HCT116 (cell line): ENCODE results near the gene ZNF462. TPM values are rescaled to one million over a fixed set of nuclear protein-coding genes. Genes with fewer than 3 reads are reported as not detected.

ENCODE experiments used
- ATAC-seq: fragments of 200-7000 bp; cut with Tn5 transposase; 2 replicates; pipeline ENCODE4 v1.9.1; 2020; ENCODE audit warnings: mild to moderate bottlenecking, moderate library complexity
- BruUV-seq: library from RNA; stranded (reverse); fragments of 400-500 nt; replicated peaks from 2 replicates; lab custom pipeline; 2021; lab: Mats Ljungman, UMichigan
- CTCF ChIA-PET: fragments of 300-600 bp; sonication (Branson Sonifier 250); formaldehyde crosslinking; loops from one replicate; lab custom pipeline; 2021; ENCODE audit warnings: antibody characterized with exemption; lab: Charles Lee
- POLR2A ChIA-PET: fragments of 300-600, 350-600 bp; sonication (Branson Sonifier 250); formaldehyde crosslinking; loops from one replicate; lab custom pipeline; 2021; ENCODE audit warnings: antibody characterized with exemption; lab: Charles Lee
- RAD21 ChIA-PET, 2 experiments: fragments of 300-600 bp; sonication (Branson Sonifier 250); formaldehyde crosslinking; loops; one replicate each; lab custom pipeline; 2023; ENCODE audit warnings: low total read pairs in 2 of 2; ENCODE audit not compliant: uncharacterized antibody in 2 of 2, unreplicated experiment in 2 of 2, low non-redundant PET in 1 of 2; lab: Charles Lee
- DNase-seq: peaks from one replicate; pipeline ENCODE4 v3.0.0-alpha.2; 2010; ENCODE audit warnings: low read depth, low spot score
- H2AFZ ChIP-seq: fragments of 200-600 bp; shearing (Covaris generic), sonication (generic); 2 replicates; pipeline ENCODE4 v1.6.1; 2017; ENCODE audit warnings: low read depth, mixed run types, mixed read lengths, antibody characterized with exemption, low read length; ENCODE audit not compliant: poor library complexity, severe bottlenecking
- H3K27ac ChIP-seq: 2 replicates; pipeline ENCODE4 v1.5.1; 2012; ENCODE audit warnings: low read depth, low read length
- H3K27me3 ChIP-seq: fragments of 200-600 bp; sonication (generic); 2 replicates; pipeline ENCODE4 v1.6.1; 2016; ENCODE audit warnings: mixed run types, low read length, mixed read lengths; ENCODE audit not compliant: insufficient read depth
- H3K36me3 ChIP-seq, 2 experiments: fragments of 200-500 bp in 1 of 2; fragments of 200-600 bp in 1 of 2; sonication (Bioruptor generic) in 1 of 2; sonication (generic) in 1 of 2; 2 replicates each; pipeline versions ENCODE4 v1.5.1 to v1.6.1; 2014 to 2016; ENCODE audit warnings: low read length in 2 of 2, inconsistent platforms in 1 of 2, mixed read lengths in 1 of 2, mixed run types in 1 of 2; ENCODE audit not compliant: insufficient read depth in 2 of 2, control insufficient read depth in 1 of 2
- H3K4me1 ChIP-seq, 2 experiments: fragments of 200-600 bp in 1 of 2; sonication (generic) in 1 of 2; 2 replicates each; pipeline versions ENCODE4 v1.5.1 to v1.6.1; 2012 to 2017; ENCODE audit warnings: low read length in 2 of 2, inconsistent platforms in 1 of 2, mild to moderate bottlenecking in 1 of 2, mixed read lengths in 1 of 2, mixed run types in 1 of 2, moderate library complexity in 1 of 2; ENCODE audit not compliant: insufficient read depth in 2 of 2, control insufficient read depth in 1 of 2
- H3K4me2 ChIP-seq: fragments of 200-600 bp; sonication (generic); 2 replicates; pipeline ENCODE4 v1.6.1; 2017; ENCODE audit warnings: mixed run types, low read length, mixed read lengths
- H3K4me3 ChIP-seq, 2 experiments: fragments of 200-600 bp in 1 of 2; sonication (generic) in 1 of 2; replicated peaks in 1 of 2; 2 replicates each; pipeline ENCODE4 v1.5.1; 2011 to 2016; ENCODE audit warnings: low read length in 2 of 2, control low read depth in 1 of 2, low read depth in 1 of 2, mild to moderate bottlenecking in 1 of 2, mixed read lengths in 1 of 2, mixed run types in 1 of 2
- H3K79me2 ChIP-seq: fragments of 200-600 bp; sonication (generic); 2 replicates; pipeline ENCODE4 v1.6.1; 2017; ENCODE audit warnings: mild to moderate bottlenecking, mixed run types, low read length, moderate library complexity, mixed read lengths; ENCODE audit not compliant: insufficient read depth
- H3K9ac ChIP-seq: fragments of 200-600 bp; sonication (generic); 2 replicates; pipeline ENCODE4 v1.6.1; 2016; ENCODE audit warnings: low read length, mixed read lengths
- H3K9me2 ChIP-seq: fragments of 200-600 bp; sonication (generic), shearing (Covaris generic); 2 replicates; pipeline ENCODE4 v1.6.1; 2017; ENCODE audit warnings: mixed run types, mild to moderate bottlenecking, moderate library complexity; ENCODE audit not compliant: insufficient read depth
- H3K9me3 ChIP-seq, 2 experiments: fragments of 200-500 bp in 1 of 2; fragments of 200-600 bp in 1 of 2; sonication (Bioruptor generic) in 1 of 2; sonication (generic) in 1 of 2; 2 replicates each; pipeline ENCODE4 v1.6.1; 2014 to 2017; ENCODE audit warnings: low read length in 2 of 2, mixed read lengths in 2 of 2, inconsistent platforms in 1 of 2, low read depth in 1 of 2, mild to moderate bottlenecking in 1 of 2, mixed run types in 1 of 2, moderate library complexity in 1 of 2; ENCODE audit not compliant: control insufficient read depth in 1 of 2, insufficient read depth in 1 of 2
- H4K20me1 ChIP-seq: fragments of 200-600 bp; sonication (generic), shearing (Covaris generic); 2 replicates; pipeline ENCODE4 v1.6.1; 2017; ENCODE audit warnings: mixed run types, mild to moderate bottlenecking, moderate library complexity; ENCODE audit not compliant: insufficient read depth
- ATF3 ChIP-seq: IDR thresholded peaks from 2 replicates; pipeline ENCODE4 v1.6.1; 2012
- CBX3 ChIP-seq: IDR thresholded peaks from 2 replicates; pipeline ENCODE4 v1.6.1; 2012; ENCODE audit warnings: low read depth
- CEBPB ChIP-seq: IDR thresholded peaks from 2 replicates; pipeline ENCODE4 v1.6.1; 2012; ENCODE audit warnings: low read depth
- EGR1 ChIP-seq: IDR thresholded peaks from 2 replicates; pipeline ENCODE4 v1.6.1; 2012; ENCODE audit warnings: low read depth
- ELF1 ChIP-seq: IDR thresholded peaks from 2 replicates; pipeline ENCODE4 v1.6.1; 2012; ENCODE audit warnings: low read depth, borderline replicate concordance
- EZH2 ChIP-seq: fragments of 200-600 bp; sonication (generic); IDR thresholded peaks from 2 replicates; pipeline ENCODE4 v1.6.1; 2017; ENCODE audit warnings: antibody characterized with exemption, mixed run types
- EZH2phosphoT487 ChIP-seq: fragments of 200-600 bp; IDR thresholded peaks from 2 replicates; pipeline ENCODE4 v1.6.1; 2018; ENCODE audit warnings: antibody characterized with exemption, borderline replicate concordance
- FOSL1 ChIP-seq: IDR thresholded peaks from 2 replicates; pipeline ENCODE4 v1.6.1; 2012; ENCODE audit warnings: low read depth
- JUND ChIP-seq: IDR thresholded peaks from 2 replicates; pipeline ENCODE4 v1.6.1; 2012
- POLR2A ChIP-seq: IDR thresholded peaks from 2 replicates; pipeline ENCODE4 v1.7.0; 2011; ENCODE audit warnings: borderline replicate concordance; ENCODE audit not compliant: insufficient read depth, insufficient read length; ENCODE audit errors: extremely low read depth
- RAD21 ChIP-seq: IDR thresholded peaks from 2 replicates; pipeline ENCODE4 v1.6.1; 2012; ENCODE audit warnings: low read depth, mild to moderate bottlenecking
- SP1 ChIP-seq: IDR thresholded peaks from 2 replicates; pipeline ENCODE4 v1.6.1; 2012; ENCODE audit warnings: low read depth
- SRF ChIP-seq: IDR thresholded peaks from 2 replicates; pipeline ENCODE4 v1.6.1; 2012; ENCODE audit warnings: low read depth
- TCF7L2 ChIP-seq: IDR thresholded peaks from 2 replicates; pipeline ENCODE4 v1.7.0; 2011; ENCODE audit warnings: borderline replicate concordance, inconsistent platforms; ENCODE audit not compliant: insufficient read depth, insufficient read length; ENCODE audit errors: extremely low read depth
- ZBTB33 ChIP-seq: IDR thresholded peaks from 2 replicates; pipeline ENCODE4 v1.6.1; 2011; ENCODE audit warnings: mild to moderate bottlenecking, low read length, moderate library complexity; ENCODE audit not compliant: insufficient replicate concordance; ENCODE audit errors: extremely low read depth
- ZFX ChIP-seq: fragments of 450-650 bp; IDR thresholded peaks from 2 replicates; pipeline ENCODE4 v1.6.1; 2017
- ZNF274 ChIP-seq: fragments of 200-500 bp; sonication (Bioruptor generic); IDR thresholded peaks from 2 replicates; pipeline ENCODE4 v1.6.1; 2014; ENCODE audit warnings: mild to moderate bottlenecking, low read depth, low read length, inconsistent platforms
- intact Hi-C: fragments of 100-400 bp; cut with micrococcal nuclease; formaldehyde crosslinking; loops from 2 replicates; pipeline ENCODE4 v1.10.0; 2022
- total RNA-seq: library from RNA; stranded (reverse); gene quantifications from one replicate; pipeline ENCODE4 v1.2.1, GENCODE V29; 2021; ENCODE audit not compliant: unreplicated experiment
- TF ChIP-seq, protein P1 (sequence below): IDR thresholded peaks from 2 replicates; pipeline ENCODE4 v1.6.1; 2012

The ZNF462 gene
- total RNA-seq, 1 experiment from 2014 or later = 18.1 TPM

GRCh38 chr9:107042606-107043005 is 179.6 kb downstream of the ZNF462 start:
- TF ChIP-seq EGR1 (no peak), EZH2 (no peak), SRF (no peak), POLR2A (no peak), CBX3 (no peak), SP1 (no peak), CEBPB (no peak), EZH2phosphoT487 (no peak), JUND (no peak), ZBTB33 (no peak), ZFX (no peak), ZNF274 (no peak), ATF3 (no peak), FOSL1 (no peak), ELF1 (no peak), TCF7L2 (no peak), RAD21 (no peak)
- TF ChIP-seq, protein P1, sequence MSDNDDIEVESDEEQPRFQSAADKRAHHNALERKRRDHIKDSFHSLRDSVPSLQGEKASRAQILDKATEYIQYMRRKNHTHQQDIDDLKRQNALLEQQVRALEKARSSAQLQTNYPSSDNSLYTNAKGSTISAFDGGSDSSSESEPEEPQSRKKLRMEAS = no peak
- no peaks in the 10 kb centered on the region for H3K79me2 ChIP-seq
- no peaks in the 10 kb centered on the region for H4K20me1 ChIP-seq
- no peaks in the 10 kb centered on the region for H3K4me1 ChIP-seq
- ATAC-seq (no peak), DNase-seq (no peak)
- H3K27me3 ChIP-seq = peaks cover 5% of the 10 kb centered on the region
- H3K9me2 ChIP-seq = no peaks in the 10 kb centered on the region
- H3K9ac ChIP-seq = no peak overlapping the region
- RAD21 ChIA-PET = no interaction called here
- H3K27ac ChIP-seq = no peak overlapping the region
- CTCF ChIA-PET = no interaction called here
- H3K9me3 ChIP-seq = no peaks in the 10 kb centered on the region
- no peak overlapping the region for H3K4me2 ChIP-seq
- POLR2A ChIA-PET = no interaction called here
- no TSS peak for BruUV-seq
- no peak overlapping the region for H2AFZ ChIP-seq
- intact Hi-C loops = loop anchor here (10.0 kb wide), 1 partner anchor 758 kb away; no protein-coding TSS in a partner anchor
- no peaks in the 10 kb centered on the region for H3K36me3 ChIP-seq
- no peak overlapping the region for H3K4me3 ChIP-seq
